Uterus (tissue), 2 donors: ENCODE data around the gene ARID5A.
"Not testable (repeated sequence)": the region's sequence is repeated elsewhere in the genome, so short reads cannot be mapped to it uniquely, and the experiment has no call there.

Experiments
- CTCF ChIP-seq, 4 experiments: fragments of 200-600 bp in 2 of 4; fragments of 450-650 bp in 2 of 4; sonication (generic) in 2 of 4; IDR thresholded peaks; one replicate each; pipeline ENCODE4 v1.5.1; 2016 to 2019; ENCODE audit warnings: antibody characterized with exemption in 4 of 4, mild to moderate bottlenecking in 2 of 4, moderate library complexity in 1 of 4
- POLR2A ChIP-seq, 2 donors: fragments of 450-650 bp; IDR thresholded peaks; one replicate each; pipeline ENCODE4 v1.6.1; 2016; ENCODE audit warnings: antibody characterized with exemption in 2 of 2, mild to moderate bottlenecking in 1 of 2, moderate library complexity in 1 of 2

- not testable (repeated sequence) for TF ChIP-seq CTCF, POLR2A (IDR thresholded peaks at IDR 0.05)
Observed at GRCh38 chr2:96553957-96554292, 17.4 kb downstream of the ARID5A start.
